Measurements from ENCODE around the gene STIM2. TPM values are rescaled to one million over a fixed set of nuclear protein-coding genes. Genes with fewer than 3 reads are reported as not detected.

The STIM2 gene
- total and polyA plus RNA-seq, 2 donors (not counting 3 experiments of a cell fraction or from before 2014, with no cell fraction given), result 21.0 to 21.2 TPM

GRCh38 chr4:26884486-26884988 lies 23.9 kb downstream of the STIM2 start:
- Histone ChIP-seq H3K9me3 (replicated peaks; ENCODE audit: control insufficient read depth, insufficient read depth, low read length) (no peaks in the 10 kb centered on the region), H3K9me1 (replicated peaks; ENCODE audit: control insufficient read depth, extremely low read depth, insufficient read depth, low read length) (no peaks in the 10 kb centered on the region), H3K4me2 (ENCODE audit: insufficient read depth, low read length) (no peak overlapping the region), H2AFZ (ENCODE audit: low read depth, low read length) (no peak overlapping the region), H3K79me2 (ENCODE audit: control insufficient read depth, insufficient read depth, low read length) (no peaks in the 10 kb centered on the region), H3K4me3 (replicated peaks in 1 of 3; ENCODE audit: insufficient read depth in 1 of 3, low read depth in 1 of 3, low read length in 3 of 3) (no peak overlapping the region), H3K9ac (replicated peaks; ENCODE audit: extremely low read depth, insufficient read depth, low read length) (no peak overlapping the region), H4K20me1 (replicated peaks; ENCODE audit: control insufficient read depth, extremely low read depth, insufficient read depth, low read length) (no peaks in the 10 kb centered on the region), H3K27ac (ENCODE audit: insufficient read depth, low read depth, low read length) (no peak overlapping the region), H3K27me3 (ENCODE audit: control insufficient read depth in 2 of 2, insufficient read depth in 2 of 2, low read length in 2 of 2) (no peaks in the 10 kb centered on the region), H3K4me1 (ENCODE audit: control insufficient read depth, extremely low read depth, insufficient read depth, low read length) (no peaks in the 10 kb centered on the region), H3K36me3 (ENCODE audit: control insufficient read depth in 2 of 2, extremely low read depth in 1 of 2, insufficient read depth in 2 of 2, low read length in 2 of 2) (no peaks in the 10 kb centered on the region)
- intact Hi-C loops (cut with micrococcal nuclease), result no loop called here
- ChIA-PET POLR2A (no interaction called here), CTCF (interaction anchor here (1.2 kb wide), 1 partner anchor 12 kb away, joined by 3 read pairs; no protein-coding TSS in a partner anchor)
- dilution Hi-C loops (cut with MboI; ENCODE audit: extremely low pct_ligation_motif_present, low sequenced_read_pairs), result no loop called here
- BruUV-seq (replicated peaks), result no TSS peak
- no peak for TF ChIP-seq GATA2 (IDR thresholded peaks at IDR 0.05; ENCODE audit: insufficient read depth, insufficient read length, low read depth, low read length)
- no peak for TF ChIP-seq JUN (IDR thresholded peaks at IDR 0.05; ENCODE audit: borderline replicate concordance, insufficient read depth, insufficient read length, low read depth)
- TF ChIP-seq POLR2A (IDR thresholded peaks at IDR 0.05; ENCODE audit: low read depth, low read length), result no peak
- no peak for TF ChIP-seq MYC (IDR thresholded peaks at IDR 0.05; ENCODE audit: low read depth, low read length)
- DNase-seq (ENCODE audit: low read depth, low spot score) (no peak), FAIRE-seq (no peak)

DNA sequence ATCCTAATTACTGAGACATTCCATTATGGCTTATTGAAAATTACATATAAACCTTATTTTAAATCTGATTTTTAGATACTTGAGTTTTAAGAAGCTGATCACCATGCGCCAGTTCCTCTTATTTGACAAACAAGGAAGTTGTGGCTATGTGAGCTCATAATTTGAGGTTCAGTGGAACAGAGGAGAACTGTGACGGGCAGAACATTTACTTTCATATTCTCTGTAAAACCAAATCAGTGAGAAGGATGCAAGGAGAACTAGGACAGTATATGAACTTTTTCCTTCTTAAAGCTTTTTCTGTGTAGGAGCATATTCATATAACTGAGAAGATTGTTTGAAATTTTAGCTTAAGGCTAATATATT lies 25.3 kb downstream of the STIM2 start:
- H3K9ac ChIP-seq (replicated peaks; ENCODE audit: extremely low read depth, insufficient read depth, low read length), result no peak overlapping the region
- no peak overlapping the region for H3K4me2 ChIP-seq (ENCODE audit: insufficient read depth, low read length)
- TF ChIP-seq, protein P1, sequence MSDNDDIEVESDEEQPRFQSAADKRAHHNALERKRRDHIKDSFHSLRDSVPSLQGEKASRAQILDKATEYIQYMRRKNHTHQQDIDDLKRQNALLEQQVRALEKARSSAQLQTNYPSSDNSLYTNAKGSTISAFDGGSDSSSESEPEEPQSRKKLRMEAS (IDR thresholded peaks at IDR 0.05; ENCODE audit: insufficient read depth, insufficient read length), result no peak
- TF ChIP-seq POLR2AphosphoS5 (IDR thresholded peaks at IDR 0.05; ENCODE audit: insufficient read depth, low read depth, low read length) (no peak), EZH2 (IDR thresholded peaks at IDR 0.05; ENCODE audit: borderline replicate concordance, low read depth, low read length, severe bottlenecking) (no peak)
- no peaks in the 10 kb centered on the region for H4K20me1 ChIP-seq (replicated peaks; ENCODE audit: control insufficient read depth, extremely low read depth, insufficient read depth, low read length)
- no peaks in the 10 kb centered on the region for H3K9me1 ChIP-seq (replicated peaks; ENCODE audit: control insufficient read depth, extremely low read depth, insufficient read depth, low read length)
- dilution Hi-C loops (cut with MboI; ENCODE audit: extremely low pct_ligation_motif_present, low sequenced_read_pairs), result no loop called here
- H2AFZ ChIP-seq (ENCODE audit: low read depth, low read length), result no peak overlapping the region
- ChIA-PET POLR2A (no interaction called here), CTCF (interaction anchor here (0.8 to 2.0 kb wide), 5 partner anchors 12 to 121 kb away, joined by 3 to 7 read pairs (median 3); partner anchors contain the start of gene STIM2)
- H3K36me3 ChIP-seq (ENCODE audit: control insufficient read depth in 2 of 2, extremely low read depth in 1 of 2, insufficient read depth in 2 of 2, low read length in 2 of 2), result no peaks in the 10 kb centered on the region
- no TSS peak for BruUV-seq (replicated peaks)
- FAIRE-seq, result no peak
- H3K27ac ChIP-seq (ENCODE audit: insufficient read depth, low read depth, low read length), result no peak overlapping the region
- H3K27me3 ChIP-seq (ENCODE audit: control insufficient read depth in 2 of 2, insufficient read depth in 2 of 2, low read length in 2 of 2), result no peaks in the 10 kb centered on the region
- no peaks in the 10 kb centered on the region for H3K4me1 ChIP-seq (ENCODE audit: control insufficient read depth, extremely low read depth, insufficient read depth, low read length)
- H3K79me2 ChIP-seq (ENCODE audit: control insufficient read depth, insufficient read depth, low read length), result no peaks in the 10 kb centered on the region
- intact Hi-C loops (cut with micrococcal nuclease), result no loop called here
- no peak overlapping the region for H3K4me3 ChIP-seq (replicated peaks in 1 of 3; ENCODE audit: insufficient read depth in 1 of 3, low read depth in 1 of 3, low read length in 3 of 3)
- DNase-seq (ENCODE audit: low read depth, low spot score), result no peak
- H3K9me3 ChIP-seq (replicated peaks; ENCODE audit: control insufficient read depth, insufficient read depth, low read length), result no peaks in the 10 kb centered on the region

Data from endothelial cell of umbilical vein (primary cell).